A673 (cell line): ENCODE measurements around the gene CLASRP. TPM values are rescaled to one million over a fixed set of nuclear protein-coding genes. Genes with fewer than 3 reads are reported as not detected.

Experiments
- BruUV-seq: library from RNA; stranded (reverse); fragments of 400-500 nt; replicated peaks from 2 replicates; lab custom pipeline; 2021; lab: Mats Ljungman, UMichigan
- CTCF ChIA-PET: fragments of 300-600 bp; sonication (Branson Sonifier 250); formaldehyde crosslinking; loops from one replicate; lab custom pipeline; 2022; ENCODE audit warnings: antibody characterized with exemption; lab: Charles Lee
- POLR2A ChIA-PET: fragments of 300-600 bp; sonication (Branson Sonifier 250); formaldehyde crosslinking; loops from one replicate; lab custom pipeline; 2022; ENCODE audit warnings: antibody characterized with exemption; ENCODE audit not compliant: low non-redundant PET; lab: Charles Lee
- DNase-seq: peaks from one replicate; pipeline ENCODE4 v3.0.0-alpha.2; 2015; ENCODE audit warnings: low spot score
- H3K27ac ChIP-seq: fragments of 200-600 bp; sonication (generic); 2 replicates; pipeline ENCODE4 v1.5.1; 2016; ENCODE audit warnings: mixed run types, low read depth, mild to moderate bottlenecking, mixed read lengths, antibody characterized with exemption, low read length; ENCODE audit not compliant: poor library complexity, severe bottlenecking
- H3K27me3 ChIP-seq: fragments of 200-600 bp; sonication (generic); replicated peaks from 2 replicates; pipeline ENCODE4 v1.6.1; 2017; ENCODE audit warnings: mixed run types, low read depth, mild to moderate bottlenecking, mixed read lengths, antibody characterized with exemption, low read length; ENCODE audit not compliant: insufficient read depth, poor library complexity
- H3K36me3 ChIP-seq: fragments of 200-600 bp; sonication (generic); 2 replicates; pipeline ENCODE4 v1.6.1; 2016; ENCODE audit warnings: mixed run types, mild to moderate bottlenecking, mixed read lengths, antibody characterized with exemption, low read length; ENCODE audit not compliant: insufficient read depth, poor library complexity, severe bottlenecking
- H3K4me1 ChIP-seq: fragments of 200-600 bp; sonication (generic); 2 replicates; pipeline ENCODE4 v1.6.1; 2017; ENCODE audit warnings: mixed run types, mild to moderate bottlenecking, mixed read lengths, antibody characterized with exemption, low read length; ENCODE audit not compliant: insufficient read depth, poor library complexity, severe bottlenecking
- H3K4me3 ChIP-seq: fragments of 200-600 bp; sonication (generic); 2 replicates; pipeline ENCODE4 v1.5.1; 2016; ENCODE audit warnings: low read depth, mixed run types, mild to moderate bottlenecking, mixed read lengths, low read length; ENCODE audit not compliant: poor library complexity, severe bottlenecking
- H3K9me3 ChIP-seq: fragments of 200-600 bp; sonication (generic); 2 replicates; pipeline ENCODE4 v1.6.1; 2016; ENCODE audit warnings: mixed run types, low read depth, mild to moderate bottlenecking, mixed read lengths, antibody characterized with exemption, low read length; ENCODE audit not compliant: poor library complexity, severe bottlenecking
- CTCF ChIP-seq: fragments of 300-800, 200-600 bp; sonication (generic); conservative IDR thresholded peaks from 2 replicates; pipeline ENCODE4 v1.5.1; 2017; ENCODE audit warnings: low read depth, mild to moderate bottlenecking, antibody characterized with exemption, low read length, moderate library complexity, mixed read lengths
- EZH2 ChIP-seq: fragments of 200-600 bp; sonication (generic); IDR thresholded peaks from 2 replicates; pipeline ENCODE4 v1.6.1; 2017; ENCODE audit warnings: borderline replicate concordance, low read depth, mild to moderate bottlenecking, mixed read lengths, antibody characterized with exemption, low read length; ENCODE audit not compliant: poor library complexity, severe bottlenecking
- intact Hi-C: fragments of 100-400 bp; cut with micrococcal nuclease; formaldehyde crosslinking; loops from one replicate; pipeline ENCODE4 v1.10.0; 2022; ENCODE audit not compliant: unreplicated experiment
- total RNA-seq: library from RNA; stranded (reverse); gene quantifications from 2 replicates; pipeline ENCODE4 v1.2.3, GENCODE V29; 2021

Gene CLASRP
- total RNA-seq, 1 experiment from 2014 or later, result 104 TPM

- ChIA-PET CTCF (no interaction called here), POLR2A (no interaction called here)
- peaks cover 5% of the 10 kb centered on the region for H3K4me1 ChIP-seq
- peaks cover 35% of the 10 kb centered on the region for H3K36me3 ChIP-seq
- no peak overlapping the region for H3K4me3 ChIP-seq
- H3K27ac ChIP-seq, result no peak overlapping the region
- TF ChIP-seq CTCF (no peak), EZH2 (no peak)
- no TSS peak for BruUV-seq
- H3K9me3 ChIP-seq, result no peaks in the 10 kb centered on the region
- no peaks in the 10 kb centered on the region for H3K27me3 ChIP-seq
- no peak for DNase-seq
- intact Hi-C loops, result no loop called here
These were observed 32.2 kb downstream of the CLASRP start for GRCh38 chr19:45070861-45071544.

GRCh38 chr19:45071545-45071938, 32.7 kb downstream of the CLASRP start:
- Histone ChIP-seq H3K9me3 (no peaks in the 10 kb centered on the region), H3K4me3 (no peak overlapping the region), H3K4me1 (peaks cover 6% of the 10 kb centered on the region), H3K27ac (no peak overlapping the region), H3K27me3 (no peaks in the 10 kb centered on the region), H3K36me3 (peaks cover 35% of the 10 kb centered on the region)
- intact Hi-C loops, result no loop called here
- CTCF ChIA-PET, result interaction anchor here (1.1 to 1.2 kb wide), 2 partner anchors 12 to 33 kb away, joined by 3 to 8 read pairs; partner anchors contain the start of gene CLASRP
- POLR2A ChIA-PET, result no interaction called here
- DNase-seq, result no peak
- BruUV-seq, result no TSS peak
- TF ChIP-seq CTCF, result no peak
- no peak for TF ChIP-seq EZH2

GRCh38 chr19:45071969-45072790, 33.3 kb downstream of the CLASRP start:
- no TSS peak for BruUV-seq
- Histone ChIP-seq H3K36me3 (peaks cover 30% of the 10 kb centered on the region), H3K27ac (no peak overlapping the region), H3K27me3 (no peaks in the 10 kb centered on the region), H3K4me3 (no peak overlapping the region), H3K9me3 (no peaks in the 10 kb centered on the region), H3K4me1 (peaks cover 6% of the 10 kb centered on the region)
- TF ChIP-seq CTCF, result no peak
- TF ChIP-seq EZH2, result no peak
- ChIA-PET CTCF (interaction anchor here (1.1 to 1.2 kb wide), 2 partner anchors 13 to 34 kb away, joined by 3 to 8 read pairs; partner anchors contain the start of gene CLASRP), POLR2A (interaction anchor here (0.9 kb wide), 1 partner anchor 32 kb away, joined by 5 read pairs; no protein-coding TSS in a partner anchor)
- no peak for DNase-seq
- intact Hi-C loops, result no loop called here
